NCI-H2196 treated with DMSO at 0.1 percent for 48 hours (cell line): ENCODE measurements around the gene DYRK2.

Experiments used
- DNase-seq: peaks from one replicate; lab custom pipeline; 2025; ENCODE audit not compliant: unreplicated experiment; lab: John Stamatoyannopoulos, UW

The DYRK2 gene

GRCh38 chr12:67648521-67649260 lies at the start of gene DYRK2:
Gene DYRK2, plus strand, starts transcription at chr12:67648745. Its CDS starts 389 bp downstream, at chr12:67649134.
- peak; percentile 45 for DNase-seq

- DNase-seq, result no peak
These were observed 48.9 kb upstream of the DYRK2 start for GRCh38 chr12:67599691-67600090.

- DNase-seq, result no peak
These were observed 47.4 kb upstream of the DYRK2 start for GRCh38 chr12:67601126-67601525.

- no peak for DNase-seq
These were observed 39.2 kb upstream of the DYRK2 start for GRCh38 chr12:67609226-67609870.

- no peak for DNase-seq
These were observed 35.5 kb upstream of the DYRK2 start for GRCh38 chr12:67613040-67613439.

- no peak for DNase-seq
These were observed 30.9 kb upstream of the DYRK2 start for GRCh38 chr12:67617629-67618028.

- no peak for DNase-seq
These were observed 30.2 kb upstream of the DYRK2 start for GRCh38 chr12:67618303-67618702.

- DNase-seq, result no peak
These were observed 27.4 kb upstream of the DYRK2 start for GRCh38 chr12:67621112-67621511.

- DNase-seq, result no peak
These were observed 26.6 kb upstream of the DYRK2 start for GRCh38 chr12:67621926-67622325.

GRCh38 chr12:67623259-67623658 lies 25.3 kb upstream of the DYRK2 start:
- DNase-seq, result no peak

- DNase-seq, result no peak
These were observed 24.2 kb upstream of the DYRK2 start for GRCh38 chr12:67624355-67624754.

GRCh38 chr12:67625004-67625403 lies 23.5 kb upstream of the DYRK2 start:
- no peak for DNase-seq

- DNase-seq, result no peak
These were observed 22.4 kb upstream of the DYRK2 start for GRCh38 chr12:67626156-67626555.

- no peak for DNase-seq
These were observed 18.0 kb upstream of the DYRK2 start for GRCh38 chr12:67630373-67631088.

GRCh38 chr12:67632005-67632404 lies 16.5 kb upstream of the DYRK2 start:
- DNase-seq, result no peak

GRCh38 chr12:67633024-67633610 lies 15.4 kb upstream of the DYRK2 start:
- no peak for DNase-seq

GRCh38 chr12:67633708-67634107 lies 14.8 kb upstream of the DYRK2 start:
- no peak for DNase-seq

- DNase-seq, result no peak
These were observed 14.2 kb upstream of the DYRK2 start for GRCh38 chr12:67634303-67634761.

GRCh38 chr12:67637718-67638117 lies 10.8 kb upstream of the DYRK2 start:
- DNase-seq, result no peak

- DNase-seq, result no peak
These were observed 9.9 kb upstream of the DYRK2 start for GRCh38 chr12:67638694-67639093.

GRCh38 chr12:67640863-67641262 lies 7.7 kb upstream of the DYRK2 start:
- no peak for DNase-seq

- no peak for DNase-seq
These were observed 3.4 kb upstream of the DYRK2 start for GRCh38 chr12:67645126-67645525.
